Measurements from ENCODE around the gene PIP5KL1.

Gene PIP5KL1

DNA sequence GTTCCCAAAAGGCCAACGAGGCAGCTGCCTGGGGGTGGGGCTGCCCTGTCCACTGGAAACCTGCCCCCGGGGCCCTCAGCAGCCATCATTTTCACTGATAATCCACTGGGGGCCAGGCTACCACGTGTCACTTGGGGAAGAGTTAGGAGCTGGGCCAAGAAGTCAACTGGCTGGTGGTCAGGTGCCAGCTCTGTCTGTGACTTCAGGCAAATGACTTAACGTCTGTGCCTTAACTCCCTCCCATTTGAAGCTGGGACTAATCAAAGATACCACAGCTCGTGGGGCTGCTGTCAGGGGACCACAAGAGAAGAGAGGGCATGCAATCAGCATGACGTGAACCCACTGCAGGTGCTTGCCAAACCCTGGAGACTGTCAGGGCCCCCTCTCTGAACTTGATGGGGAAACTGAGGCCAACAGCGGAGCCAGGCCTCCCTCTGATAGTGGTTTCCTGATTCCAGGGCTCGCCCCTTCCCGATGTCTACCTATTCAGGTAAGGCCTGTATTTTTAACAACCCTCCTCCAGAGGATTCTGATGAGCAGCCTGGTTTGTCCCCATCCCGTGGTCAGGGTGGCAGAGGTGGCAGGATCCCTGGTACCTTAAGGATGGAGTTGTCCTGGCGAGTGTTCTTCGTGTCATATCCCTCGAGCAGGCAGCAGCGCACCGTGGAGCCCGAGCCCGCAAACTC lies 19.4 kb upstream of the PIP5KL1 start:
- DNase-seq (ENCODE audit: low spot score), result no peak

GRCh38 chr9:127947841-127948710 lies 17.5 kb upstream of the PIP5KL1 start:
- no peak for DNase-seq (ENCODE audit: low spot score)

- DNase-seq (ENCODE audit: low spot score), result no peak
Observed at GRCh38 chr9:127946728-127947127, 16.2 kb upstream of the PIP5KL1 start.

GRCh38 chr9:127945942-127946341 lies 15.4 kb upstream of the PIP5KL1 start:
- DNase-seq (ENCODE audit: low spot score), result no peak

- DNase-seq (ENCODE audit: low spot score), result no peak
Observed at GRCh38 chr9:127945338-127945737, 14.8 kb upstream of the PIP5KL1 start.

DNA sequence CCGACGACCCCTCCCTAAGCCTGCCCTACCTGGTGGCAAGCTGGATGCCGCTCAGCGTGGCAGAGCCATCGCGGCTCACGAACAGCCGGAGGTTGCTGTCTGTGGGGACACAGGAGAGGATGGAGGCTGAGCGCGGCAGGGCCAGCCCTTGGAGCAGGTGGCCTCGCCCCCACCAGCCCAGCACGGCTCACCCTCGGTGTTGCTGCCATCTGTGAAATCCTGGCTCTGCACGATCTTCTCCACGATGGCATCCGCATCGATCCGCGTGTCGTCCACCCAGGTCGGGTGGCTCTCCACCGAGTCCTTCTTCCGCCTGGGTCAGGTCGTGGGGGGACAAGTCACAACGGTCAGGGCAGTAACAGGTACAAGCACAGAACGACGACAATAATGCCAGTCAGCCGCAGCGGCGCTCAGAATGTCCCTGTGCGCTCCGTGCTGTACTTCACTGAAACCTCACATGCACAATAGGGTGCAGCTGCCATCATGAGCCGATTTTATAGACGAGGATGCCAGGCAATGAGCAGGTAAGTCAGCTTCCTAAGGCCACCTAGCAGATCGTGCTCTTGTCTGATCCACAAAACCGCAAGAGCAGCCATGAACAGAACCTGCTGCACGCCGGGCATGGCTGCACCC lies 14.1 kb upstream of the PIP5KL1 start:
- DNase-seq (ENCODE audit: low spot score), result no peak

- peak; percentile 75 for DNase-seq (ENCODE audit: low spot score)
Observed at GRCh38 chr9:127943731-127944144, 13.2 kb upstream of the PIP5KL1 start.

DNA sequence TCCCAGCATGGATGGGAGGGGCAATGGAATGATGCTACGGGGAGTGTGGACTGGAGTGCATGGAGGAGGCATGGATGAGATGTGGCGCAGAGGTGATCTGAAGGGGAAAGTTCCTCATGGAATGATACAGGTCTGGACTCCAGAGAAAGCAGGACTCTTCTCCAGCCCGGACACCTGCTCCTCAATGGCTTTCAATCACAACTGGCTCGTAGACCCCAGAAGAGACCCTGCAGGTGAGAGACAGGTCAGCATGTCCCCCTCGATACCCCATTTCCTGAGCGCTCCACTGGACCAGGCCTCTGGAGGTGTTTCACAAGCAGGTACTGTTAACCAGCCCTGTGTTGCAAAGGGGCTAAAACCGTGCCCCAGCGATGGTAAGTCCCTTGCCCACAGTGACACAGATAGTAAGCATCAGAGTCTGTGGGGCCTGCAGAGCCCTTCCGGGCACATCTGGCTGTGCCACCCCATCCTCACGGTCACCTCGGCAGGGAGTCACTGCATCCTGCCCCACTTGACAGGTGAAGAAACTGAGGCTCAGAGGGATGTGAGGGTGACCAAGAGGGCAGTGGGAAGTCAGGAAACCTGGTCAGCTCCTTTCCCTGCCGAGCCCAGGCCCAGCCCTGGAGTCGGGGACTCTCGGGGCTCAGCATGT lies 12.6 kb upstream of the PIP5KL1 start:
- no peak for DNase-seq (ENCODE audit: low spot score)

DNA sequence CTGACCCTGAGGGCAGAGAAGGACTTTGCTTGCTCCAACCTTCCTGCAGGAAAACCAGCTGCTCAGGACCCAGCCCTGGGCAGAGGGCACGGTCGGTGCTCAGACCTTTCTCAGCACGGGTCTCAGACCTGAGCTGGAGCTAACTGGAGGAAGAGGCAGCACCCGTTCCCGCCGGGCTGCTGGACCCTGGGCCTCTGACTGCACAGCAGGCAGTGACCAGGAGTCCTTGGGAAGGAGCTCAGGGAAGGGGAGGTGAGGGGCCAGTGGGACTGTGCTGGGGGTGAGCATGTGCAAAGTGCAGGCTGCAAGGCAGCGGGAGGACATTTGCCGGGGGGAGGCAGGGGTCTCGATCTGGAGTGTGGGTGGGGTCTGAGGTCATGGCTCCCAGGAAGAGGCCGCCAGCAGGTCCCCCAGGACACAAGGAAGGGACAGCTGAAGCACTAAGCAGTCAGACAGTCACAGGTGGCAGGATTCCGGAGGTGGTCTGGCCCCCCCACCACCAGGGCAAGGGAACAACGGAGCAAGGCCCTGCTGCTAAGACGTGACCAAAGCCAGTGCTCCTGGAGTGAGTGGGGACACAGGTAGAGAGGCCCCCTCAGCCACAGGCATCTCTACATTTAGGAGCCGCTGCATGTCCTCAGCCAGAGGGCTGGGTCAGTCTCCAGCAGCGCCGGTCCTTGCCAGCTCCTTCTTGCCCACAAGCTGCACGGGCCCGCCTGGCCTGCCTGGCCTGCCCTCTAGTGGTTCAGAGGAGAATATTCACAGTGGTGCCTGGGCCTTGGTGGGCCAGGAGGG lies 11.8 kb upstream of the PIP5KL1 start:
- DNase-seq (ENCODE audit: low spot score), result peak; percentile 48

DNA sequence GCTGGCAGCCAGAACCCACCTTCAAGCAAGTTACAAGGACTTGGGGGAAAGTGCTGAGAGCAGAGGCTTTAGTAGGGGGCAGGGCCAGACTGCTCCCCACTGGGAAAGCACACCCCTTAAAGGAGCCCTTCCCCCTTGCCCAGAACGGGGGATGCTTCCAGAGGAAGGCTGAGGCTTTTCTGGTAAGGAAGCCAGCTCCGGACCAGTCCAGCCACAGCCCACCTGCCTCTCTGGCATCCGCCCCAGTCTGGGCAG lies 11.3 kb upstream of the PIP5KL1 start:
- no peak for DNase-seq (ENCODE audit: low spot score)

GRCh38 chr9:127941062-127941960 lies 10.7 kb upstream of the PIP5KL1 start:
- no peak for DNase-seq (ENCODE audit: low spot score)

DNA sequence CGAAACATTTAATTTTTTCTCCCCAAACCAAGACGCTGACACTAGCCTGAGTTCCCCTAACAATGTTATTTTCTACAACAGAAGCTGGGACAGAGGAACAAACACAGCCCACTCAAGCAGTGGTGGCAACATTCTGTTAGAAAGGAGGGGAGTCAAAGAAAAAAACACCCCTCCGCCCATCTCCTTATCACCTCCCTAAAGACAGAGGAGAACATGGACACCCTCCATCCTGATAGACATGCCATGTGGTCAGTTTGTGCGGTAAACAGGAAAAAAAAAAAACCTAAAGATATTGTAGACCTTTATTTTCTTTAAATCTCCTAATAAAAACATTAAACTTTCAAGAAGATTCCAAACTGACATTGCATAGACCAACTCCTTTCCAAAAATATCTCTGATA lies 10.0 kb upstream of the PIP5KL1 start:
- DNase-seq (ENCODE audit: low spot score), result no peak

GRCh38 chr9:127938298-127938690 lies 7.7 kb upstream of the PIP5KL1 start:
- DNase-seq (ENCODE audit: low spot score), result no peak

DNA sequence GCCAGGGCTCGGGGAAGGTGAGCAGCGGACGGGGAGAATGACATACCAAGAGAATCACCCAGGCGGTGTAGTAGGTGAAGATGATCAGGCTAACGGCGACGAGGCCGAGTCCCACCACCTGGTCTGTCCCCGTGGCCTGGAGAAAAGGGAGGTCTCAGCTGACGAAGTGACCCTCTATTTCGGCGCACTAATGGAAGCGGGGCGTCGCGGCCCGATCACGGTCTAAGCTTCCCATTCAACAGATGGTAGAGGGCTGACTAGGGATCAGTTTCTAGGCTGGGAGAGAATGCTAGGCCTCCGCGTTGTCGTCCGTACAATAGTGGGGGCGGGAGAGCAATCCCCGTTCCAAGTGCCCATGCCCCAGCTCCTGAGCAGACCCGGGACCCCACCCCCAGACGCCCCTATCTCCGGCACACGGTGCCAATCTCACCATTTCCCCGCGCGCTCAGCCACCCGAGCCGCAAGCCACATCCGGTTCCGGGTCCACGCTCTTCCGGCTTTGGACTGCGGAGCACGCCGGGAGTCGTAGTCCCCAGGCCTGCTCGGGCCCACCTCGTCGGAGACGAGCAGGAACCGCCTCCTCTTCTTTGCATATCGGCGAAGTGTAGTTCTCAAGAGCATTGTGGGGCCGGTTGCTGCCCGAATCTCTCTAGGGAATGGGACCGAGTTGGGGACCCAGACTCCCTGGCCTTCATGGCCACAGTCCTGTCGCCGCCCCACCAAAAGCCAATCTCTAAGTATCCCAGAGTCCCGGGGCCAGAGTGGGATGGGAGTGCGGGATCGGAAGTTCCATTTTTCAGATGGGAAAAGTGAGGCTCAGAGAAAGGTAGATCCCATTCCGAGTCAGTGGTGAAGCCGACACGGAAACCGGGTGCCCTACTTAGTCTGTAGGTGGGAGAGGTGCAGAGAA lies 7.1 kb upstream of the PIP5KL1 start, which contains the start of gene DPM2:
TSS of gene DPM2 (minus strand) at position 467 of the 910 bp plus-strand sequence. CDS start at position 433, 34 bp downstream.
- peak; percentile 84 for DNase-seq (ENCODE audit: low spot score)

GRCh38 chr9:127937056-127937387 lies 6.4 kb upstream of the PIP5KL1 start:
- DNase-seq (ENCODE audit: low spot score), result no peak

- DNase-seq (ENCODE audit: low spot score), result no peak
Observed at GRCh38 chr9:127936347-127936852, 5.8 kb upstream of the PIP5KL1 start.

DNA sequence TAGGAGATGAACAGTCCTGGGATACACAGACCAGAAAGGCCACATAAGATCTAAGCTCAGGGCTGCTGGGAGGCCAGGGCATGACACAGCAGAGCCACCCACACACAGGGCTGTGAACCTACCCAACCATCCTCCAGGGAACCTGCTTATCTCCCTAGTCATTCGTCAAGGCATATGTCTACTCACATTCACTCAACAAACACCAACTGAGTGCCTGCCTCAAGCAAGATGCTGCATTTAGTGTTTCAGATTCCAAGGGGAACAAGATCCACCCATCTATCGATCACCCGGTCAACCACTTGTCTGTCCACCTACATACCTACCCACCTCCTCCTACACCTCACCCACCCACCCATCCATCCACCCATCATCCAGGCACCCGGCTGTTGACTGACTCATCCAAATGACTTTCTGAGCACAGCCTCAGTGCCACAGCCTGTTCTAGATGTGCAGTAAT lies 5.2 kb upstream of the PIP5KL1 start:
- no peak for DNase-seq (ENCODE audit: low spot score)

DNA sequence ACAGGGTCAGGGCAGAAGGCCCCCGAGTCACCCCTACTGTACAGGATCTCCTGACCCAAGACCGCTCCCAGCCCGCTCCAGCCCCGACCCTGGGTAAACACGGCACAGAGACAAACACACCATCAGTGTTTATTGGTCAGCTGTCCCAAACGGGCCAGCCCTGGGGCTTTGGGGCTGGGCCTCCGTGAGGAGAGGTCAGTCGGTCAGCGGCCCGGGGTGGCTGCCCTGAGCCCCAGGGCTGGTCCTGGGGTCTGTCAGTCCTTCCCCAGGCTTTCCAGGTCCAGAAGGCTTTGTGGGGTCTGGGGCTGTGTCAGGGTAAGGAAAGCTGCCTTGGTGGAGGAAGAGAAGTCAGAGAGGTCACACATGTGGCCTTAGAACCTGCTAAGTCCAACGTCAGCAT lies 4.4 kb upstream of the PIP5KL1 start:
- DNase-seq (ENCODE audit: low spot score), result no peak

GRCh38 chr9:127934248-127934647 lies 3.7 kb upstream of the PIP5KL1 start:
- no peak for DNase-seq (ENCODE audit: low spot score)

Measured in SW480 (cell line).